ENCODE measurements around the gene VIL1. TPM values are rescaled to one million over a fixed set of nuclear protein-coding genes. Genes with fewer than 3 reads are reported as not detected.

The VIL1 gene
- total and polyA plus RNA-seq, 8 donors = 10.1 to 27.9 (median 13.3) TPM

DNA sequence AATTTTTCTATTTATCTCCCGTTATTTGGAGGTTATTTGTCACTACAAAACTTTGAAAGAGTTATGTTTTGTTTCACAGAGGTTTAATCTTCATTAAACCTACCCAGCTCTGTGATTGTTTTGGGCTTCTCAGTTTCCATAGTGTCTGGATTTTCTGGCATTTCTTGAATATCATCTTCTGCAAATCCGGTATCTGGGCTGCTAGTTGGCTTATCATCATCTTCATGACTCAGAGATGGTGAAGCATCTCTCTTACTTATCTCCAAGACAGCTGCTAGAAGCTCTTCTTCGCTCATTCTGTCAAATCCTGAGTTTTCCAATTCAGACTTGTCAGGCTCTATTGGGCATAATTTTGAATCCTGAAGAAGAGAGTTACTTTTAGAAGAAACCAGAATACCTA is 55.6 kb downstream of the VIL1 start:
- Histone ChIP-seq H3K9me3 (no peaks in the 10 kb centered on the region), H3K27ac (no peak overlapping the region), H3K4me1 (peaks cover 0 to 3% (median 0%) of the 10 kb centered on the region in 3 donors), H3K27me3 (no peaks in the 10 kb centered on the region), H3K4me3 (no peak overlapping the region), H3K36me3 (peaks cover 0 to 8% (median 0%) of the 10 kb centered on the region in 3 donors)
- 86 to 90% methylated on average over 3 of the region's 3 CpGs for WGBS, 2 donors
- TF ChIP-seq, protein P1, sequence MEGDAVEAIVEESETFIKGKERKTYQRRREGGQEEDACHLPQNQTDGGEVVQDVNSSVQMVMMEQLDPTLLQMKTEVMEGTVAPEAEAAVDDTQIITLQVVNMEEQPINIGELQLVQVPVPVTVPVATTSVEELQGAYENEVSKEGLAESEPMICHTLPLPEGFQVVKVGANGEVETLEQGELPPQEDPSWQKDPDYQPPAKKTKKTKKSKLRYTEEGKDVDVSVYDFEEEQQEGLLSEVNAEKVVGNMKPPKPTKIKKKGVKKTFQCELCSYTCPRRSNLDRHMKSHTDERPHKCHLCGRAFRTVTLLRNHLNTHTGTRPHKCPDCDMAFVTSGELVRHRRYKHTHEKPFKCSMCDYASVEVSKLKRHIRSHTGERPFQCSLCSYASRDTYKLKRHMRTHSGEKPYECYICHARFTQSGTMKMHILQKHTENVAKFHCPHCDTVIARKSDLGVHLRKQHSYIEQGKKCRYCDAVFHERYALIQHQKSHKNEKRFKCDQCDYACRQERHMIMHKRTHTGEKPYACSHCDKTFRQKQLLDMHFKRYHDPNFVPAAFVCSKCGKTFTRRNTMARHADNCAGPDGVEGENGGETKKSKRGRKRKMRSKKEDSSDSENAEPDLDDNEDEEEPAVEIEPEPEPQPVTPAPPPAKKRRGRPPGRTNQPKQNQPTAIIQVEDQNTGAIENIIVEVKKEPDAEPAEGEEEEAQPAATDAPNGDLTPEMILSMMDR (IDR thresholded peaks at IDR 0.05) = no peak
- FAIRE-seq (no peak), ATAC-seq (no peak), DNase-seq (no peak)
- intact Hi-C loops (cut with DNase I) = no loop called here

DNA sequence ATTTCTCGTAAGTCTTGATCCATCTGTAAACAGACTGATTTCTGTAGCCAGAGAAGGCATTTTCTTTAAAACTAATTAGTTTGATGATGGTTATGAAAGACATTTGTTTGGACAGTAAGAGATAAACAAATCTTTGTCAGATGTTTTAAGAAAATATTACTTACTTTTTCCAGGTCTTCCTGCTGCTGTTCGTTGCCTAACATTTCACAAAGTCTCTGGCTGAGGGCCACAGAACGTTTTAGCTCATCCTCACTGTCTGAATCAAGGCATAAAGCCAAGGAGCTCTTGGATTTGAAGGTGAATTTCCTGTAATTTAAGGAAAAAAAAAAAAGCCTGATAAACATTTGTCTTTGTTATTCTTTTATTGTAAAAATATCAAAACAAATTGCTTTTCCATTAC is 57.8 kb downstream of the VIL1 start:
- intact Hi-C loops (cut with DNase I) = no loop called here
- FAIRE-seq = no peak
- Histone ChIP-seq H3K36me3 (peaks cover 0 to 9% (median 0%) of the 10 kb centered on the region in 3 donors), H3K4me3 (no peak overlapping the region), H3K27ac (no peak overlapping the region), H3K27me3 (no peaks in the 10 kb centered on the region), H3K4me1 (no peaks in the 10 kb centered on the region), H3K9me3 (no peaks in the 10 kb centered on the region)
- 67 to 73% methylated on average over 3 of the region's 3 CpGs for WGBS, 2 donors
- no peak for ATAC-seq
- no peak for DNase-seq
- TF ChIP-seq, protein P1 (IDR thresholded peaks at IDR 0.05) = no peak

DNA sequence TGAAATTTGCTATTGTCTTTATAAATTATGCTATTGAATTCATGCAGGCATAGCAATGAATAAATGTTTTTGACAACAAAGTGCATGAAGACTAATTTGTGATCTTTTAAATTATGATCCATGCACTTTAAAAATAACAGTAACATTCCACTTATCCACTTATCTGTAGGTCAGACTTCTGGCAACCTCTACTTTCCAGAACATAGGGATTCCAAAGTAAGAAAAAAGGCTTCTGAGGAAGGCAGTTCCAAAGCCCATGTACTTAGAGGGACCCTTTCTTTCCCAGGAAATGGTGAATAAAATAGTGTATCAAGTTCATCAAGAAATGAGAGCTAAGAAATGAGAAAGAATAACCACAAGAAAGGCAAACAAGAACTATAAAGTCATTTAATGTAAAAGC is 58.3 kb downstream of the VIL1 start:
- Histone ChIP-seq H3K36me3 (peaks cover 0 to 14% (median 0%) of the 10 kb centered on the region in 3 donors), H3K27ac (no peak overlapping the region), H3K4me3 (no peak overlapping the region), H3K9me3 (no peaks in the 10 kb centered on the region), H3K27me3 (no peaks in the 10 kb centered on the region), H3K4me1 (no peaks in the 10 kb centered on the region)
- DNase-seq = no peak
- no peak for FAIRE-seq
- TF ChIP-seq, protein P1 (IDR thresholded peaks at IDR 0.05) = no peak
- intact Hi-C loops (cut with DNase I) = no loop called here
- ATAC-seq = no peak

DNA sequence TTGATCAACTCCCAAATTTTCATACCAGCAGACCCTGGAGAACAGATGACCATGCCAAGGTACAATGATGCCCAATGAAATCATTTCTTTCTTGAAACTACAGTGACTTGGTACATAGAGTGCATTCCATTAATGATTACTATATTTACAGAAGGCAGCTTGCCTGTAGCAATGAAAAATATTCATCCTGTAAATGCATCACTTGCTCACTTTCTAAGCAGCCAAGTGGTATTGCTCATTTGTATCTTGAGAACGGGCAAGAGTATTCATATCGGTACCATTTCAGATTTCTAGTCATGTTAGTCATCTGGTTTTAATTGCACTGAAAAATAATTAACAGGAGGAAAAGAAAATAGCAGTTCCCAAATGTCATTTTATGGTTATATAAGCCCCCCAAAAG is 59.6 kb downstream of the VIL1 start:
- Histone ChIP-seq H3K36me3 (peaks cover 0 to 14% (median 0%) of the 10 kb centered on the region in 3 donors), H3K27ac (no peak overlapping the region), H3K4me3 (no peak overlapping the region), H3K27me3 (no peaks in the 10 kb centered on the region), H3K9me3 (no peaks in the 10 kb centered on the region), H3K4me1 (no peaks in the 10 kb centered on the region)
- no peak for FAIRE-seq
- WGBS, 2 donors = 64 to 66% methylated on average over 2 of the region's 2 CpGs
- DNase-seq = no peak
- TF ChIP-seq, protein P1 (IDR thresholded peaks at IDR 0.05) = no peak
- intact Hi-C loops (cut with DNase I) = no loop called here
- ATAC-seq = peak in 1 of 4 donors; percentile 26

DNA sequence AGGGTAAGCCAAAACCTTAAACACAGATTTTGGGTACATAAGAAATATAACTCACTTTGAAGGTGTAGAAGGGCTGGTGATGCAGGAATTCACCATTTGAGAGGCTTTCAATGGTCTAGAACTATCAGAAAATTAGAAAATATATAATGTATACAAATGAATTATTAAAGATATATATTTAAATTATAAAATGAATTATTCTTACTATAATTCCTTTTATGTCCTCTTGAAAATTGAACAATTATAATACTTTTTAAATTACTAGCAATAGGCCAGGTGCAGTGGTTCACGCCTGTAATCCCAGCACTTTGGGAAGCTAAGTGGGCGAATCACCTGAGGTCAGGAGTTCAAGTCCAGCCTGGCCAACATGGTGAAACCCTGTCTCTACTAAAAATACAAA is 60.7 kb downstream of the VIL1 start:
- FAIRE-seq = no peak
- Histone ChIP-seq H3K4me1 (no peaks in the 10 kb centered on the region), H3K9me3 (no peaks in the 10 kb centered on the region), H3K27me3 (no peaks in the 10 kb centered on the region), H3K4me3 (no peak overlapping the region), H3K36me3 (peaks cover 0 to 14% (median 0%) of the 10 kb centered on the region in 3 donors), H3K27ac (no peak overlapping the region)
- WGBS, 2 donors = 95 to 96% methylated on average over 2 of the region's 2 CpGs
- no peak for DNase-seq
- TF ChIP-seq, protein P1 (IDR thresholded peaks at IDR 0.05) = no peak
- no peak for ATAC-seq
- intact Hi-C loops (cut with DNase I) = no loop called here

Data from pancreas (tissue), 10 donors.